CD4-positive, CD25-positive, alpha-beta regulatory T cell (primary cell): ENCODE data around the gene GMDS. TPM values are rescaled to one million over a fixed set of nuclear protein-coding genes. Genes with fewer than 3 reads are reported as not detected.

Source experiments
- ATAC-seq, 2 donors: fragments of 150-1000 bp; cut with Tn5 transposase; one replicate each; pipeline ENCODE4 v1.10.0; 2021; ENCODE audit warnings: low read depth in 2 of 2, moderate number of reproducible peaks in 2 of 2, moderate library complexity in 1 of 2
- DNase-seq, 3 donors: peaks; one replicate each; pipeline versions ENCODE4 v3.0.0 to v3.0.0-alpha.2; 2012 to 2022; ENCODE audit warnings: mixed read lengths in 1 of 3
- H3K27ac ChIP-seq: one replicate; pipeline ENCODE4 v1.7.0; 2013; ENCODE audit warnings: mild to moderate bottlenecking, low read length; ENCODE audit not compliant: insufficient read depth, poor library complexity, severe bottlenecking
- H3K27me3 ChIP-seq: one replicate; pipeline ENCODE4 v1.7.0; 2013; ENCODE audit warnings: low read length; ENCODE audit not compliant: control insufficient read depth, insufficient read depth
- H3K36me3 ChIP-seq: one replicate; pipeline ENCODE4 v1.7.0; 2013; ENCODE audit warnings: mild to moderate bottlenecking, low read length, moderate library complexity; ENCODE audit not compliant: control insufficient read depth, insufficient read depth
- H3K4me1 ChIP-seq: 2 replicates; pipeline ENCODE4 v1.7.0; 2013; ENCODE audit warnings: mild to moderate bottlenecking, low read length; ENCODE audit not compliant: insufficient read depth, control insufficient read depth, poor library complexity, severe bottlenecking
- H3K4me3 ChIP-seq: one replicate; pipeline ENCODE4 v1.7.0; 2013; ENCODE audit warnings: low read depth, mild to moderate bottlenecking, low read length, moderate library complexity
- H3K9me3 ChIP-seq, 2 experiments: 1 replicate in 1 of 2; 2 replicates in 1 of 2; pipeline ENCODE4 v1.7.0; 2013; ENCODE audit warnings: low read length in 2 of 2, mild to moderate bottlenecking in 1 of 2, moderate library complexity in 1 of 2; ENCODE audit not compliant: control insufficient read depth in 2 of 2
- H3K27ac Mint-ChIP-seq, 3 donors: one replicate each; pipeline ENCODE4 v1.8.0; 2020 to 2022; ENCODE audit warnings: mild to moderate bottlenecking in 3 of 3, mixed read lengths in 3 of 3, moderate library complexity in 2 of 3
- H3K27me3 Mint-ChIP-seq: one replicate; pipeline ENCODE4 v1.8.0; 2022; ENCODE audit warnings: mild to moderate bottlenecking, mixed read lengths
- H3K36me3 Mint-ChIP-seq: one replicate; pipeline ENCODE4 v1.8.0; 2020; ENCODE audit warnings: mixed read lengths
- H3K4me1 Mint-ChIP-seq, 4 donors: one replicate each; pipeline ENCODE4 v1.8.0; 2020 to 2022; ENCODE audit warnings: mixed read lengths in 4 of 4, mild to moderate bottlenecking in 1 of 4
- H3K4me3 Mint-ChIP-seq, 4 donors: one replicate each; pipeline ENCODE4 v1.8.0; 2020 to 2022; ENCODE audit warnings: mild to moderate bottlenecking in 4 of 4, mixed read lengths in 4 of 4, moderate library complexity in 3 of 4
- H3K9me3 Mint-ChIP-seq, 7 donors: one replicate each; pipeline ENCODE4 v1.8.0; 2020 to 2022; ENCODE audit warnings: mixed read lengths in 7 of 7, mild to moderate bottlenecking in 3 of 7, moderate library complexity in 2 of 7
- polyA plus RNA-seq, 4 donors: library from polyadenylated mRNA; unstranded; fragments of 300-500 nt; fragmentation: Illumina TruSeq; gene quantifications; one replicate each; pipeline ENCODE4 v1.2.3, GENCODE V29; 2021
- total RNA-seq: library from RNA; stranded (reverse); gene quantifications from one replicate; pipeline ENCODE4 v1.2.3, GENCODE V29; 2022

Gene GMDS
- total and polyA plus RNA-seq, 5 donors from 2014 or later = 17.5 to 23.9 (median 20.2) TPM

DNA sequence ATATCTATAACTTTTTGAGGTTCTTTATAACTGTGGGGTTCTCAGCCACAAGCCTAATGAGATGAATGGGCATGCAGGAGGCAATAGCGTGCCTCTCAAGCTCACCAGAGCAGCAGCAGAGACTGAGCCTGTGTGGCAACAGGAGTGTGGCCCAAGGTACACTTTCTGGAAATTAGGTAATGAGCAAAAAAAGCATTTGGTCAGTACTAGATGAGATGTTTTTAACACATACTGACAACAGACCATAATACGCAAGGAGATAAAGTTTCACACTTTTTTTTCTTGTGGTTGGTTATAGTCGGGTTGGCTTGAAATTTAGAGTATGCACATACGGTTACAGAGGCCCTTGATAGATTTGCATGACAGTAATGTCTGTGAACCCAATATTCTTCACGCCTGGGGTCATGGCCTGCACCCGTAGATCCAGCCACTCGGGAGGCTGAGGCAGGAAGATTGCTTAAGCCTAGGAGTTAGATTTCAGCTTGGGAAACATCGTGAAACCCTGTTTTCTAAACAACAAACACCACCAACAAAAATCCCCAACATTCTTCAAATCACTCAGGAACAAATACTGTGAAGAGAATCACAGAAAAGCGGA, 300.1 kb downstream of the GMDS start:
- Histone ChIP-seq H3K27ac (no peak overlapping the region), H3K9me3 (no peaks in the 10 kb centered on the region), H3K4me1 (no peaks in the 10 kb centered on the region), H3K4me3 (no peak overlapping the region), H3K36me3 (no peaks in the 10 kb centered on the region), H3K27me3 (no peaks in the 10 kb centered on the region)
- Mint-ChIP-seq H3K36me3 (peaks cover 10% of the 10 kb centered on the region), H3K4me1 (peaks cover 0 to 2% (median 0%) of the 10 kb centered on the region in 4 donors), H3K27ac (no peak overlapping the region), H3K9me3 (no peaks in the 10 kb centered on the region), H3K4me3 (no peak overlapping the region), H3K27me3 (no peaks in the 10 kb centered on the region)
- ATAC-seq (no peak), DNase-seq (no peak)

DNA sequence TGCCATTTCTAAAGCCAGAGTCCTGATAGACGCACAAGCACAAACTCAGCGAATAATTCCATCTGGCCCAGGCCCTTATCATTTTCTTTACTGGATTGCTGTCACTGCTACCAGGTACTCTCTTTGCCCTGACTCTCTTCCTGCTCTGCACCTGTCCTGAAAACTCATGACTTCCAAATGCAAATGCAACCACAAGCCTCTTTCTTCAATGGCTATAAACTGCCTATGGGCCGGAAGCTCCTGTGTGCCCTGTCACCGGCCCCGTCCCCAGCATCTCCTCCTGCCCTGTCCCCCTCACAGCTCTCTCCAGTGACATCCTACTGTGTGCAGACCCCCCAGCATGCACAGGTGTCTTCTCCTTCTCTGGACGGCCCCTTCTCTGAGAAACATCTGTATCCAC, 302.6 kb downstream of the GMDS start:
- DNase-seq = no peak

DNA sequence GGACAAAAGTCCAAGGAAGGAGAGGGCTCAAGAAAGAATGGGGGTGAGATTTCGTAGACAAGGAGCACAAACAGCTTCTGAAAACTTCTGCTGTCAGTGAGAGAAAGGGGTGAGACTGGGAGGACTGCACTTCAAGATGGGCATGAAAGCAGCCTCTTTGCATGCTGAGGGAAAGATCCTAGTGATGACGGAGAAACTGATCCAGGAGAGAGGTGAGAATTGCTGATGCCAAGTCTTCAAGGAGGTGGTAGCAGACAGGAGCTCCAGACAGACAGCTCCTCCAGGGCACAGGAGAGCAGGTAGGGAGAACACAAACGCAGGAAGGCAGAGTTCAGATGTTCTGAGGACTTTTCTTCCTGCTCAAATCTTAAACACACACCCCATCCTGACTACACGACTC, 303.9 kb downstream of the GMDS start:
- Histone ChIP-seq H3K4me3 (no peak overlapping the region), H3K9me3 (no peaks in the 10 kb centered on the region), H3K27ac (no peak overlapping the region), H3K27me3 (no peaks in the 10 kb centered on the region), H3K36me3 (no peaks in the 10 kb centered on the region), H3K4me1 (no peaks in the 10 kb centered on the region)
- no peak for DNase-seq
- peaks cover 0 to 2% (median 0%) of the 10 kb centered on the region in 4 donors for H3K4me1 Mint-ChIP-seq
- peaks cover 10% of the 10 kb centered on the region for H3K36me3 Mint-ChIP-seq
- no peak overlapping the region for H3K4me3 Mint-ChIP-seq
- H3K27me3 Mint-ChIP-seq = no peaks in the 10 kb centered on the region
- no peak for ATAC-seq
- peaks cover 0 to 9% (median 1%) of the 10 kb centered on the region in 7 donors for H3K9me3 Mint-ChIP-seq
- H3K27ac Mint-ChIP-seq = no peak overlapping the region

More for the DNA sequence above, 302.6 kb downstream of the GMDS start:
- Mint-ChIP-seq H3K4me3 (no peak overlapping the region), H3K27me3 (no peaks in the 10 kb centered on the region), H3K36me3 (peaks cover 10% of the 10 kb centered on the region), H3K9me3 (peaks cover 0 to 9% (median 1%) of the 10 kb centered on the region in 7 donors), H3K4me1 (peaks cover 0 to 2% (median 0%) of the 10 kb centered on the region in 4 donors), H3K27ac (no peak overlapping the region)
- Histone ChIP-seq H3K9me3 (no peaks in the 10 kb centered on the region), H3K4me1 (no peaks in the 10 kb centered on the region), H3K27ac (no peak overlapping the region), H3K27me3 (no peaks in the 10 kb centered on the region), H3K4me3 (no peak overlapping the region), H3K36me3 (no peaks in the 10 kb centered on the region)
- no peak for ATAC-seq

DNA sequence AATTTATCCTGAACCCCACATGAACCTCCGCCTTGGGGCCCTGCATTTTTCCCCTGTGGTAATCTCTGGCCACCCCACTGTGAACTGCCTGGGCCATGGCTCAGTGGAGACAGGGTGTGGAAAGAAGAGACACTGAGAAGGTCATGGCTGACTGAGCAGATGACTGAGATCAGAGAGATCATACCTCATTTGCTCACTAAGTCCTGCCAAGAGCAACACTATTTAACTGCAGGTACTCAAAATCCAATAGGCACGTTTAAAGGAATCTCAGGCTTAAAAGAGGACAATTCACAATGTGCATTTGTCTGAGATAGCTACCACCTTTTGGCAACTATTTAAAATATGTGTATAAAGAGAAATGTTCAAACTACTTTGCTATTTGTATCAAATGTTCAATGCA, 305.0 kb downstream of the GMDS start:
- peaks cover 20% of the 10 kb centered on the region for H3K36me3 Mint-ChIP-seq
- Histone ChIP-seq H3K36me3 (peaks cover 2% of the 10 kb centered on the region), H3K9me3 (peaks cover 0 to 3% of the 10 kb centered on the region in 2 experiments), H3K27me3 (no peaks in the 10 kb centered on the region), H3K4me1 (no peaks in the 10 kb centered on the region), H3K27ac (no peak overlapping the region), H3K4me3 (no peak overlapping the region)
- no peak overlapping the region for H3K27ac Mint-ChIP-seq
- ATAC-seq = no peak
- peaks cover 0 to 9% (median 1%) of the 10 kb centered on the region in 7 donors for H3K9me3 Mint-ChIP-seq
- peaks cover 0 to 2% (median 0%) of the 10 kb centered on the region in 4 donors for H3K4me1 Mint-ChIP-seq
- H3K4me3 Mint-ChIP-seq = no peak overlapping the region
- H3K27me3 Mint-ChIP-seq = no peaks in the 10 kb centered on the region
- no peak for DNase-seq

DNA sequence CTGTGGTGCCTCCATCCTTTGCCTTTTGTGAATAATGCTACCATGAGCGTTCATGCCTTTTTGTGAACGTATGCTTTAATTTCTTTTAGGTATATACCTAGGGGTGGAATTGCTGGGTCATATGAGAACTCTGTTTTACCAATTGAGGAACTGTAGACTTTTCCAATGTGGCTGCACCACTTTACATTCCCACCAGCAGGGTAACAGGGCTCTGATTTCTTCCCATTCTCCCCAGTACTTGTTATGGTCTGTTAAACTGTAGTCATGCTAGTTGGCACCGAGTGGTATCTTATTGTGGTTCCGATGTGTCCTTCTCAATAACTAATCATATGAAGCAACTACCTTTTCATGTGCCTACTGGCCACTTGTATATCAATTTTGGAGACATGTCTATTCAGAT, 312.1 kb downstream of the GMDS start:
- H3K4me1 ChIP-seq = no peaks in the 10 kb centered on the region
- Mint-ChIP-seq H3K36me3 (peaks cover 27% of the 10 kb centered on the region), H3K27ac (no peak overlapping the region)

DNA sequence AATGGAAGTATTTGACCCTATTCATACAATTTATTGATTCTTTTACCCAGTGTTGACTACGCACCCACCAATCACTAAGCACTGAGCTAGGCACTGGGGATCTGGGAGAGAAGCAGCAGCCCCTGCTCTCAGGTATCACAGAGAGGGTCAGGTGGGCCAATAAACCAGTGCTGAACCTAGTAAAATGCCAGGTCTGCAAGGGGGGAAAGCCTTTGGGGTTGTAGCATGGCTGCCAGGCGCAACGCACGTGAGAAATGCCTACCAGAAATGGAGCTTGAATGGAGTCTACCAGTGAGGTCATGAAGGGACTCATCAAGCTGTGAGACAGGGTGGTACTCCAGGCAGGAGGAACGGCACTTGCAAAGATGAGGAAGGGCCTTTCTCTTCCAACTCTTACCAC, 313.6 kb downstream of the GMDS start:
- Mint-ChIP-seq H3K27ac (no peak overlapping the region), H3K27me3 (no peaks in the 10 kb centered on the region), H3K4me1 (no peaks in the 10 kb centered on the region), H3K36me3 (peaks cover 24% of the 10 kb centered on the region), H3K4me3 (no peak overlapping the region), H3K9me3 (peaks cover 0 to 11% (median 0%) of the 10 kb centered on the region in 7 donors)
- H3K36me3 ChIP-seq = peaks cover 6% of the 10 kb centered on the region
- no peaks in the 10 kb centered on the region for H3K27me3 ChIP-seq
- ATAC-seq (no peak), DNase-seq (no peak)
- H3K9me3 ChIP-seq = peaks cover 4 to 8% of the 10 kb centered on the region in 2 experiments
- H3K4me1 ChIP-seq = no peaks in the 10 kb centered on the region
- no peak overlapping the region for H3K4me3 ChIP-seq
- H3K27ac ChIP-seq = no peak overlapping the region

More for the DNA sequence above, 312.1 kb downstream of the GMDS start:
- Mint-ChIP-seq H3K9me3 (peaks cover 0 to 11% (median 2%) of the 10 kb centered on the region in 7 donors), H3K27me3 (no peaks in the 10 kb centered on the region), H3K4me1 (no peaks in the 10 kb centered on the region), H3K4me3 (no peak overlapping the region)
- no peak for ATAC-seq
- peaks cover 2% of the 10 kb centered on the region for H3K36me3 ChIP-seq
- no peak for DNase-seq
- no peaks in the 10 kb centered on the region for H3K27me3 ChIP-seq
- no peak overlapping the region for H3K27ac ChIP-seq
- peaks cover 4 to 8% of the 10 kb centered on the region in 2 experiments for H3K9me3 ChIP-seq
- no peak overlapping the region for H3K4me3 ChIP-seq

DNA sequence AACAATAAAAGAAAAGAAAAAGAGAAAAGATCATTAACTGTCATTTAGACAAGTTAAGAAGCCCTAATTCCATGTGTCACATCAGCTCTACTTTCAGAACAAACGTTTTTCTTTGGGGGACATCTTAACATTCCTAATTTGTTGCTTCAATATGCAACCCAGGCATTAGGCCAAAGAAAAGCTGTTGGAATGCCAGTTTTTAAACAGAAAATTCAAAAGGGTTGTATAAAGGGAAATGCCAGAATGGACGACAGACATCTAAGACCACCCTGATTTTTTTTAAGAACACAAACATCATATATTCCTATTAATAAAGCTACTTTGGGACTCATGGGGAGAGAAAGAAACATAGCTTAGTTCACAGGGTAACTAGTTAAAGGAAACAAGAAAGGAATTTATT, 315.0 kb downstream of the GMDS start:
- Histone ChIP-seq H3K4me1 (no peaks in the 10 kb centered on the region), H3K27me3 (no peaks in the 10 kb centered on the region), H3K9me3 (peaks cover 4 to 5% of the 10 kb centered on the region in 2 experiments), H3K36me3 (peaks cover 3% of the 10 kb centered on the region), H3K27ac (no peak overlapping the region), H3K4me3 (no peak overlapping the region)
- H3K27me3 Mint-ChIP-seq = no peaks in the 10 kb centered on the region
- H3K27ac Mint-ChIP-seq = no peak overlapping the region
- H3K4me3 Mint-ChIP-seq = no peak overlapping the region
- peaks cover 19% of the 10 kb centered on the region for H3K36me3 Mint-ChIP-seq
- H3K4me1 Mint-ChIP-seq = no peaks in the 10 kb centered on the region
- peaks cover 0 to 11% (median 0%) of the 10 kb centered on the region in 7 donors for H3K9me3 Mint-ChIP-seq
- no peak for ATAC-seq
- DNase-seq = no peak

DNA sequence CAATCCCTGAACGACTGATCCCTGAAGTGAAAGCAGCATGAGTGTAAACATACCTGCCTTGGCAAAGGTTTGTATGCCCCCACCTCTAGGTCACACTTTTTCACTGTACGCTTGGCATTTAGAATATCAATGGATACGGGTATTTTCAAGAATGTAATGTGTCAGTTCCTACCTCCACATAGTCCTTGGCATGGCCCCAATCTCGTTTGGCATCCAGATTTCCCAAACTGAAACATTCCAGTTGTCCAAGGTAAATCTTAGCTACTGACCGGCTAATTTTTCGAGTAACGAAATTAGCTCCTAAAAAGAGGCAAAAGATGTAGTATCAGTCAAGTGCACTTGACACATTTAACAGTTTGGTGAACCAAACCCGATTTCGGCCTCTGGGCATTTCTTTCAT, 315.5 kb downstream of the GMDS start:
- H3K4me1 Mint-ChIP-seq = no peaks in the 10 kb centered on the region
- H3K4me3 Mint-ChIP-seq = no peak overlapping the region
- no peak for DNase-seq
- H3K36me3 ChIP-seq = peaks cover 3% of the 10 kb centered on the region
- H3K4me1 ChIP-seq = no peaks in the 10 kb centered on the region
- H3K27me3 ChIP-seq = no peaks in the 10 kb centered on the region
- no peaks in the 10 kb centered on the region for H3K27me3 Mint-ChIP-seq
- no peak overlapping the region for H3K27ac Mint-ChIP-seq
- H3K4me3 ChIP-seq = no peak overlapping the region
- H3K36me3 Mint-ChIP-seq = peaks cover 20% of the 10 kb centered on the region
- H3K9me3 Mint-ChIP-seq = peaks cover 0 to 11% (median 0%) of the 10 kb centered on the region in 7 donors
- peaks cover 1 to 3% of the 10 kb centered on the region in 2 experiments for H3K9me3 ChIP-seq
- ATAC-seq = no peak
- no peak overlapping the region for H3K27ac ChIP-seq
